NCI-H748 (cell line): ENCODE measurements around the gene MOGAT1.

Source experiments
- DNase-seq: peaks from one replicate; lab custom pipeline; 2025; ENCODE audit not compliant: unreplicated experiment; lab: John Stamatoyannopoulos, UW

The MOGAT1 gene

GRCh38 chr2:222671259-222672067, at the start of gene MOGAT1:
TSS of gene MOGAT1 (plus strand) at chr2:222671658. CDS start at chr2:222671786, 128 bp downstream.
- peak; percentile 66 for DNase-seq

DNA sequence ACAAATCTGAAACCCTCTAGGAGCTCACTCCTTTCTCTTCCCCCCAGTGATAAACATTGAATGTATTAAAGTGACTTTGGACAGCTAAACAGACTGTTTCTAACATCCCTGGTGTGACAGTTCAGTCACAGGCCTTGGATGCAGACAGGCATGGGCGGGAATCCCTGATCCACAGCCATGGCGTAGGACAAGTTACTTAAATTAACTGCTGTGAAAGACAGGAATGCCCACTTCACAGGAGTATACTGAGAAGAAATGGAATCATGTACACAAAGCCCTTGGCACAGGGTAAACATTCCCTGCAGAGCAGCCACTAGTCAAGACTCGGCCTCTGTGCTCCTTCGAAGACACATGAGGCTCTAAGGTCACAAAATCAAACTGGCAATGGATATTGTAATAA, 49.6 kb upstream of the MOGAT1 start:
- DNase-seq, result no peak

- DNase-seq, result no peak
Observed at GRCh38 chr2:222622910-222623309, 48.5 kb upstream of the MOGAT1 start.

GRCh38 chr2:222623756-222624309, 47.6 kb upstream of the MOGAT1 start:
- DNase-seq, result no peak

GRCh38 chr2:222627764-222628163, 43.7 kb upstream of the MOGAT1 start:
- no peak for DNase-seq

- no peak for DNase-seq
Observed at GRCh38 chr2:222635295-222635694, 36.2 kb upstream of the MOGAT1 start.

DNA sequence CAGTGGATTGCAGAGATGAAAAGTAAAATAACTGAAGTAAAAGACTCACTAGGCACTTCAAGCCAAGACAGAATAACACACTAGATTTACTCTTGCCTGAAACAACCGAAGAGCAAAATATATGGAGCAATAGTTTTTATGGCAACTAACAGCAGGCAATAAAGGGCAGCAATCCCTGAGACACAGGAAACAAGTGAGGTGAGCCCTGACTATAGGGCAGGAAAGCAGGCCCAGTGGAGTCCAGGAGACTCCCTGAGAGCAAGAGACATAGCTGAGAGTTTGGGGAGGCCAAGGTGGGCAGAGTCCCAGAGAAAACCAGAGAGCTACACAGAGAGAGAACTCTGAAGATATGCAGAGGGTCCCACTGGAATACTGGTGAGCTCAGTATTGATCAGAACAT, 34.4 kb upstream of the MOGAT1 start:
- no peak for DNase-seq

- DNase-seq, result no peak
Observed at GRCh38 chr2:222641336-222641735, 30.1 kb upstream of the MOGAT1 start.

DNA sequence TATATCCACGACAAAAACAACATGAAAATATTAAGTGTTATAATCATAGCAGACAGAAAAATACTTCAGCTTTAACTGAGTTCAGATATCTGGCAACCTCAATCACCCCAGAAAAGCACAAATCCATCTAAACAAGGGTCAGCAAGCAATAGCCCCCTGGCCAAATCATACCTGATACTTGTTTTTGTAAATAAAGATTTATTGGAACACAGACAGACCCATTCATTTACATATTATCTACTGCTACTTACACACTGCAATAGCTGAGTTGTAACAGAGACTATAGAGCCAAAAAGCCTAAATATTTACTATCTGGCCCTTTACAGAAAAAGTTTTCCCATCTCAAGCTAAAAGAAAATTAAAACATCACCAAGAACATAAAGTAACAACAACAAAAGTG, 28.3 kb upstream of the MOGAT1 start:
- DNase-seq, result no peak

- no peak for DNase-seq
Observed at GRCh38 chr2:222646008-222646407, 25.4 kb upstream of the MOGAT1 start.

GRCh38 chr2:222649801-222650200, 21.7 kb upstream of the MOGAT1 start:
- DNase-seq, result no peak

DNA sequence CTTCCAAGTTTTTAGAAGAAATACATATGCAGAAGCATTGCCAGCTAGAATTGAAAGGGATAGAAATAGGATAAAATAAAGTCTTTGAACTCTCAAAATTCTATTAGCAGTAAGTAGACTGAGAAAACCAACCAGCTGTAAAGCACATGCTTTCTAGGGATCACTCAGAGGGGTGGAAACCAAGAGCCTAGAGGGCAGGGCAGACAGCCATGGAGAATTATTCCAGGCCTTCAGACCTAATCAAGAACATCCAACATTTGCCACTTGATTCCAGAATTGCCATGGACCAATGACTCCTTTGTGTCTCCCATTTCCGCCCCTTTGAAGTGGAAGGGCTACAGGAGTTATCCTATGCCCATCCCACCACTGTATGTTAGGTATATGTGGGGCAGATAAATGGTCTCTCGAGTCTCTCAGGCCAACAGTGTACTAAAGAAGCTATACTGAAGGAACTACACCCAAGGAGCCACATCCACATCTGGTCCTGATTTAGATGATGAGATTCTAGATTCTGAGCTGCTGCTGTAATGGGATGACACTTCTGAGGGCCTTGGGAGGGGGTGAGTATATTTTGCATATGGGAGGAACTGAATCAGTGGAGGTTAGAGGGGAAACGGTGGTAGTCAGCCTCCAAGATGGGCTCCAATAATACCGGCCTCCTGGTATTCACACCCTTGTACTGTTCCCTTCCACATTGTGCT, 19.6 kb upstream of the MOGAT1 start:
- DNase-seq, result no peak

- DNase-seq, result no peak
Observed at GRCh38 chr2:222652491-222653255, 18.8 kb upstream of the MOGAT1 start.

- DNase-seq, result no peak
Observed at GRCh38 chr2:222653280-222653679, 18.2 kb upstream of the MOGAT1 start.

DNA sequence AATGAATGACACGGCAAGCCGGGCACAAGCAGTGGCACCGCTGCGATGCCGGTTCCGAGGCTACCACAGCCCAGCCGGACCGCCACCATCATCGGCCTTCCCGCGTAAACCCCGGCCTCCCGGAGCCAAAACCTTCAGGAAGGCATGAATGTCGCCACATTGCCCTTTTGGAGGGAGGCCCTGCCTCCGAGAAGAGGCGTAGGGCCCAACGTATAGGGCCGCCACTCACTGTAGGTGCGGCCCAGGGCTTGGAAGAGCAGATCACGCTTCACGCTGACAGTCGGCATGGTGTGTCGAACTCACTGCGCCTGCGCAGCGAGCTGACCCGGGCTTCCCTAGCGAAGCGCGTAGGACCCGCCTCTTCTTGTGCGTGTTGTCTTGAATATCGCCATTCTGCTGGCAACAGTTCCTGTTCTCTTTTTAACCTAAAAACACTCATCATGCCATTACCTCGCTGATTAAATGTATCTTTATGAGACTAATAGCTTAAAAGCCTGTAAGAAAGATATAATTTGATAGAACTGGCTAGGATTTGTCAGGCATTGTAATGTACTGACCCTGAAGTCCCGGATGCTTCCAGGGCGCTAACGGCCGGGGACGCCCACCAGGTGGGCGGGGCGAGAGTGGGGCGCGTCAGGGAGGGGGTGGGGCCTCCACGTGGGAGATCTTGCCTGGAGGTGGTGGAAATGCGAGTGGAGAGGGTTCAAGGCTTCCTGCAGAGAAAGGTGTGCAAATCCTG, 15.5 kb upstream of the MOGAT1 start, which contains the start of gene FARSB:
Gene FARSB (minus strand): TSS at position 306 of the 739 bp plus-strand sequence. CDS start 19 bp downstream, at position 287.
- peak; percentile 98 for DNase-seq

DNA sequence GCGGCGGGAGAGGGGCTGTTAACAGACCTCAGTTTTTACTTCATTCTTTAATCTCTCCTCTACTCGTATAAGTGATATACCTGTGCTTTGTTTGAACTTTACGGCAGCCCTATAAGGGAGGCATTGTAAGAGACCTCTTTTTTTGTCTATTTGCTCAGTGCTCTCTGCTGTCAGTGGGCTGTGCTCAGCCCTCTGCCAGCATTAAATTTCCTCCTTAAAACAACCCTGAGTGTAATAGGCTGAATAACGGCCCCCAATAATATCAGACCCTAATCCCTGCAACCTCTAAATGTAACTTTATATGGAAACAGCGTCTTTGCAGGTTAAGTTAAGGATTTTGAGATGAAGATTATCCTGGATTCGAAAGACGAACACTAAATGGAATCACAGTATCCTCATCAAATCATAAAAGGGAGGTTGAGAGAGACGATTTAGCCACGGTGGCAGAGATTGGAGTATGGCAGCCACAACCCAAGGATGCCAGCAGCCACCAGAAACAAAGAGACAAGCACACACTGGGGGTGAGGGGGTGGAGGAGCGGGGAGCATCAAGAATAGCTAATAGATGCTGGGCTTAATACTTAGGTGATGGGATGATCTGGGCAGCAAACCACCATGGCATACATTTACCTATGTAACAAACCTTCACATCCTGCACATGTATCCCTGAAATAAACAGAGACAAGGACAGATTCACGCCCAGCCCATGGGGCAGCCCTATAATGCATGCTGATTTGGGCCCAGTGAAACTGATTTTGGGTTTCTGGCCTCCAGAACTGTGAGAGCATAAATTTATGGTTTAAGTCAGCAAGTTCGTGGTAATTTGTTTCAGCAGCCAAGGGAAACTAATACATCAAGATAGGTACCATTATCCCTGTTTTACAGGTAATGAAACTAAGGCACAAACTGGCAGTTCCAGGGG, 14.7 kb upstream of the MOGAT1 start:
- DNase-seq, result peak; percentile 24

- DNase-seq, result no peak
Observed at GRCh38 chr2:222663479-222663878, 8.0 kb upstream of the MOGAT1 start.

DNA sequence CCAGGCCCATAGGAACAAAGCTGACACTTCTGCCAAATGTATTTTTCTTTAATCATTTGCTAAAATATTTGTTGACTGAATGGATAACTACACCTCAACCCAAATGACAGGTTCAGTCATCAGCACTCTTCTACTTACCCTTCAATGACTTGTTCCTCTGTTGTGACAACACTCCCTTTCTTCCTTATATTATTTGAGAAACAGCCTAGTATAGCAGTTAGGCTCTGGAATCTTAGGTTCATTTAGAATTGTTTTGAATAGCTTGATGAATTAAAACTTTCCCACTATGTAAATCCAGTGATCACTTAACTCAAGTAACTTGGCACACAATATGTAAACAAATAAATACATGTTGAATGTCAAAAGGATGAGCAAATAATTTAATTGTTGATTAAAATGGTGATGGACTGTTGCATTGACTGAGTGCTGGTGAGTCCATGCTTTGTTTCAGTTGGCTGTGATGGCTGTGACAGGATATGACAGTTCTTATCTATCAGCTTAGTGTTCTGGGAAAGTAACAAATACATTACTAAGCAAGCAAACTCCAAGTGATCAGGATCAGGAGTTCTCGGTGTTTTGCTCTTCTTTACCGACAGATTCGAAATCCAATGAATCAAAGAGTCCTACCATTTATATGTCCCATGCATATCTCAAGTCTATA, 2.8 kb upstream of the MOGAT1 start:
- DNase-seq, result no peak

GRCh38 chr2:222669353-222669752, 2.1 kb upstream of the MOGAT1 start:
- no peak for DNase-seq
